H1 (cell line): ENCODE results near the gene LRRC9. TPM values are rescaled to one million over a fixed set of nuclear protein-coding genes. Genes with fewer than 3 reads are reported as not detected.

ENCODE experiments used
- SIRT6 ChIP-seq: IDR thresholded peaks from one replicate; pipeline ENCODE4 v1.7.1; 2012; ENCODE audit warnings: low read length, inconsistent platforms
- polyA plus RNA-seq, 7 experiments: library from polyadenylated mRNA; depleted of rRNA in 3 of 7; stranded (reverse) in 5 of 7; unstranded in 2 of 7; fragments of >200 nt in 5 of 7; fragments of 200-250 nt in 2 of 7; gene quantifications; 1 replicate in 5 of 7; 2 replicates in 1 of 7; 4 replicates in 1 of 7; pipeline versions ENCODE4 v1.2.1 to v1.2.3, GENCODE V29; 2011 to 2013; ENCODE audit warnings: missing spikeins in 2 of 7, mixed read lengths in 2 of 7
- total RNA-seq: library from RNA; stranded (reverse); fragmentation: NEBNext Ultra II Directional; extraction: Animal tissue kit (Norgen Biotek cat#: 25700); gene quantifications from 2 replicates; pipeline ENCODE4 v1.2.1, GENCODE V29; 2021

LRRC9 gene
- total and polyA plus RNA-seq, 2 of the 8 experiments (the other 6 are each of a cell fraction or from before 2014, with no cell fraction given), result 0.12 to 0.84 TPM

DNA sequence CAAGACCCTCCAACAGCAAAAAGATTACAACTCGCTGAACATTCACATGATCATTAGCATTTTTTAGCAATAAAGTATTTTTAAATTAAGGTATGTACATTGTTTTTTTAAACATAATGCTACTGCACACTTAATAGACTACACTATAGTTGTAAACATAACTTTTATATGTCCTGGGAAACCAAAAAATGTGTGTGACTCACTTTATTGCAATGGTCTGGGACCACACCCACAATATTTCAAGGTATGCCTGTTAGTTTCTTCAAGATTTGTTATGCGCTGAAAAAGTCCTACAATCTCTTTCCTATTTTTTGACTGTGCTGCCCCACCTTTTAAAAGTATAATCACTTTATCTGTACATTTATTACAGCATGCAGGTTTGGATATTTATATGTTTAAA lies 141.4 kb downstream of the LRRC9 start (continued):
- no peak for TF ChIP-seq SIRT6
